GM12878 (cell line): ENCODE data around the gene CRTC3. TPM values are rescaled to one million over a fixed set of nuclear protein-coding genes. Genes with fewer than 3 reads are reported as not detected.

Experiments used
- ATAC-seq: fragments of 200-7000 bp; cut with Tn5 transposase; 3 replicates; pipeline ENCODE4 v1.9.1; 2020; ENCODE audit warnings: mild to moderate bottlenecking, moderate library complexity
- BruUV-seq: library from RNA; stranded (reverse); fragments of 400-500 nt; replicated peaks from 2 replicates; lab custom pipeline; 2021; lab: Mats Ljungman, UMichigan
- CTCF ChIA-PET: fragments of 300-600 bp; sonication (Branson Sonifier 250); formaldehyde crosslinking; extraction: SDS; loops from one replicate; lab custom pipeline; 2021; ENCODE audit warnings: inconsistent platforms; lab: Yijun Ruan, JAX
- POLR2A ChIA-PET: fragments of 350-600 bp; formaldehyde crosslinking; extraction: SDS; loops from one replicate; lab custom pipeline; 2021; ENCODE audit warnings: inconsistent platforms; lab: Charles Lee
- RAD21 ChIA-PET: fragments of 300-600 bp; sonication (Branson Sonifier 250); formaldehyde crosslinking; loops from one replicate; lab custom pipeline; 2023; ENCODE audit warnings: antibody characterized with exemption; ENCODE audit not compliant: unreplicated experiment; lab: Charles Lee
- SMC1A ChIA-PET: fragments of 300-600 bp; sonication (Branson Sonifier 250); formaldehyde crosslinking; loops from one replicate; lab custom pipeline; 2023; ENCODE audit not compliant: unreplicated experiment, uncharacterized antibody; lab: Charles Lee
- DNase-seq: peaks from one replicate; pipeline ENCODE4 v3.0.0-alpha.2; 2011; ENCODE audit warnings: low read depth, low spot score
- FAIRE-seq: peaks from 3 replicates; lab custom pipeline; 2011; peaks lifted over from hg19 to GRCh38; lab: Jason Lieb, UNC
- H2AFZ ChIP-seq: 2 replicates; pipeline ENCODE4 v1.6.0; 2011; ENCODE audit warnings: low read depth, low read length, control low read depth; ENCODE audit not compliant: control insufficient read depth
- H3K27ac ChIP-seq: 2 replicates; pipeline ENCODE4 v1.5.1; 2011; ENCODE audit warnings: control low read depth; ENCODE audit not compliant: control insufficient read depth, insufficient read depth
- H3K27me3 ChIP-seq, 2 experiments: replicated peaks in 1 of 2; 2 replicates each; pipeline versions ENCODE4 v1.6.0 to v1.6.1; 2011; ENCODE audit warnings: low read length in 1 of 2; ENCODE audit not compliant: control insufficient read depth in 2 of 2, insufficient read depth in 2 of 2
- H3K36me3 ChIP-seq, 2 experiments: 2 replicates each; pipeline ENCODE4 v1.5.1; 2011; ENCODE audit warnings: low read length in 1 of 2; ENCODE audit not compliant: control insufficient read depth in 2 of 2, insufficient read depth in 2 of 2
- H3K4me1 ChIP-seq: 2 replicates; pipeline ENCODE4 v1.6.1; 2011; ENCODE audit warnings: mild to moderate bottlenecking, low read length, moderate library complexity, mixed read lengths; ENCODE audit not compliant: control insufficient read depth, insufficient read depth
- H3K4me2 ChIP-seq: 2 replicates; pipeline ENCODE4 v1.6.0; 2011; ENCODE audit warnings: control low read depth; ENCODE audit not compliant: control insufficient read depth, insufficient read depth
- H3K4me3 ChIP-seq: fragments of 200-600 bp; sonication (generic); 2 replicates; pipeline ENCODE4 v1.5.1; 2016
- H3K79me2 ChIP-seq: 2 replicates; pipeline ENCODE4 v1.6.0; 2011; ENCODE audit warnings: low read length; ENCODE audit not compliant: control insufficient read depth, insufficient read depth
- H3K9ac ChIP-seq: 2 replicates; pipeline ENCODE4 v1.8.0; 2011; ENCODE audit warnings: low read length, control low read depth, mixed read lengths; ENCODE audit not compliant: control insufficient read depth, insufficient read depth
- H3K9me3 ChIP-seq: replicated peaks from 3 replicates; pipeline ENCODE4 v1.5.1; 2011; ENCODE audit warnings: mild to moderate bottlenecking, low read length; ENCODE audit not compliant: control insufficient read depth, insufficient read depth
- H4K20me1 ChIP-seq: 2 replicates; pipeline ENCODE4 v1.6.0; 2011; ENCODE audit not compliant: control insufficient read depth, insufficient read depth
- BCL11A ChIP-seq: IDR thresholded peaks from 2 replicates; pipeline ENCODE4 v1.6.1; 2011; ENCODE audit warnings: low read depth, low read length
- CBFB ChIP-seq: IDR thresholded peaks from 2 replicates; pipeline ENCODE4 v1.6.1; 2016; ENCODE audit warnings: antibody characterized with exemption, low read depth
- CEBPZ ChIP-seq: fragments of 150-350 bp; IDR thresholded peaks from 2 replicates; pipeline ENCODE4 v1.6.1; 2016; ENCODE audit warnings: low read depth, low read length
- CHD4 ChIP-seq: fragments of 200-600 bp; sonication (generic); IDR thresholded peaks from 2 replicates; pipeline ENCODE4 v1.6.1; 2016; ENCODE audit warnings: mild to moderate bottlenecking
- GABPA ChIP-seq: IDR thresholded peaks from 2 replicates; pipeline ENCODE4 v1.6.1; 2014; ENCODE audit warnings: antibody characterized with exemption, low read depth, mild to moderate bottlenecking, inconsistent platforms
- HSF1 ChIP-seq: fragments of 150-350 bp; IDR thresholded peaks from 2 replicates; pipeline ENCODE4 v1.6.1; 2014; ENCODE audit warnings: mild to moderate bottlenecking, low read depth, low read length
- NKRF ChIP-seq: fragments of 450-650 bp; conservative IDR thresholded peaks from 2 replicates; pipeline ENCODE4 v1.6.1; 2017; ENCODE audit warnings: mild to moderate bottlenecking, moderate library complexity
- PRDM15 ChIP-seq: fragments of 450-650 bp; formaldehyde crosslinking; IDR thresholded peaks from 2 replicates; pipeline ENCODE4 v1.4.0; 2020; ENCODE audit warnings: mild to moderate bottlenecking, moderate library complexity
- SMC3 ChIP-seq: IDR thresholded peaks from 2 replicates; pipeline ENCODE4 v1.6.1; 2011; ENCODE audit warnings: low read length, improper control_type of control experiment, borderline replicate concordance
- SRF ChIP-seq, 2 experiments: IDR thresholded peaks; 2 replicates each; pipeline ENCODE4 v1.6.1; 2011; ENCODE audit warnings: low read depth in 2 of 2, low read length in 2 of 2, mild to moderate bottlenecking in 1 of 2, moderate library complexity in 1 of 2
- WGBS: methylation state at CpG from one replicate; pipeline ENCODE4 v1.1.6; 2016; ENCODE audit warnings: low lambda C conversion rate; ENCODE audit not compliant: insufficient replicate concordance, insufficient coverage; ENCODE audit errors: missing lambda C conversion rate; 5-methylcytosine and 5-hydroxymethylcytosine counted together
- in situ Hi-C: fragments of 300-500 bp; cut with MboI; formaldehyde crosslinking; loops from 9 replicates; pipeline ENCODE4 v1.14.3; 2018; ENCODE audit warnings: mixed read lengths
- intact Hi-C: fragments of 100-400 bp; cut with micrococcal nuclease; formaldehyde crosslinking; loops from one replicate; pipeline ENCODE4 v1.14.2; 2022; ENCODE audit not compliant: unreplicated experiment
- polyA plus RNA-seq, 11 experiments: library from polyadenylated mRNA; depleted of rRNA in 4 of 11; unstranded in 6 of 11; stranded (reverse) in 5 of 11; fragments of >200 nt; fragmentation: Nextera tagmentation in 4 of 11; fragmentation: Illumina TruSeq in 1 of 11; extraction: Ambion mirVana in 4 of 11; extraction: Trizol in 1 of 11; gene quantifications; 1 replicate in 1 of 11; 2 replicates in 10 of 11; pipeline versions ENCODE4 v1.2.1 to v1.2.3, GENCODE V29; 2011 to 2016; ENCODE audit warnings: inconsistent platforms in 2 of 11, missing spikeins in 2 of 11, low read depth in 1 of 11
- total RNA-seq, 4 experiments: library from RNA; depleted of rRNA in 3 of 4; stranded (reverse); fragments of >200 nt in 3 of 4; fragmentation: Illumina TruSeq in 1 of 4; extraction: Trizol in 1 of 4; gene quantifications; 2 replicates each; pipeline versions ENCODE4 v1.2.1 to v1.2.3, GENCODE V29; 2013 to 2021

CRTC3 gene
- total and polyA plus RNA-seq, 10 of the 15 experiments (the other 5 are each of a cell fraction or from before 2014, with no cell fraction given): 3.5 to 36.9 (median 18.9) TPM

- TF ChIP-seq PRDM15: no peak
Observed at GRCh38 chr15:90582553-90582952, 52.8 kb downstream of the CRTC3 start (continued).

GRCh38 chr15:90583471-90584252 lies 53.9 kb downstream of the CRTC3 start:
- ChIA-PET CTCF (interaction anchor here (0.6 to 1.6 kb wide), 5 partner anchors 13 to 694 kb away, joined by 3 to 4 read pairs (median 3); no protein-coding TSS in a partner anchor), SMC1A (interaction anchor here (0.6 to 5.3 kb wide), 7 partner anchors 11 to 48 kb away, joined by 3 to 31 read pairs (median 5); no protein-coding TSS in a partner anchor), RAD21 (no interaction called here), POLR2A (interaction anchor here (0.6 to 1.2 kb wide), 3 partner anchors 13 to 33 kb away, joined by 3 to 4 read pairs (median 4); no protein-coding TSS in a partner anchor)
- H3K9ac ChIP-seq: no peak overlapping the region
- FAIRE-seq (no peak), DNase-seq (no peak), ATAC-seq (no peak)
- in situ Hi-C loops: no loop called here
- WGBS: 97% methylated on average over 5 of the region's 5 CpGs
- H3K4me2 ChIP-seq: no peak overlapping the region
- intact Hi-C loops: no loop called here
- no TSS peak for BruUV-seq
- peaks cover 0 to 2% of the 10 kb centered on the region in 2 experiments; a peak in 1 of 4 replicates for H3K36me3 ChIP-seq
- H3K4me3 ChIP-seq: no peak overlapping the region
- H3K79me2 ChIP-seq: peaks cover 2% of the 10 kb centered on the region
- no peak overlapping the region for H3K27ac ChIP-seq
- H3K27me3 ChIP-seq: no peaks in the 10 kb centered on the region
- H3K9me3 ChIP-seq: no peaks in the 10 kb centered on the region
- H3K4me1 ChIP-seq: peaks cover 5% of the 10 kb centered on the region; the same call in 1 of the 2 replicates
- H4K20me1 ChIP-seq: no peaks in the 10 kb centered on the region
- H2AFZ ChIP-seq: no peak overlapping the region
- no peak for TF ChIP-seq CEBPZ
- TF ChIP-seq GABPA: no peak
- TF ChIP-seq CHD4: no peak
- TF ChIP-seq BCL11A: no peak
- no peak for TF ChIP-seq SRF (IDR thresholded peaks at IDR 0.05; ENCODE audit: low read depth in 2 of 2, low read length in 2 of 2)
- TF ChIP-seq NKRF: no peak
- no peak for TF ChIP-seq SMC3
- no peak for TF ChIP-seq CBFB
- TF ChIP-seq HSF1: no peak
